Erythroblast (primary cell): ENCODE results near the gene CUX1.

ENCODE experiments used
- GATA1 ChIP-seq: IDR thresholded peaks from 2 replicates; pipeline ENCODE4 v1.6.1; 2011; ENCODE audit warnings: low read depth, mild to moderate bottlenecking, control low read depth, low read length, moderate library complexity
- POLR2A ChIP-seq: IDR thresholded peaks from 2 replicates; pipeline ENCODE4 v1.6.1; 2011; ENCODE audit warnings: mild to moderate bottlenecking, low read length

DNA sequence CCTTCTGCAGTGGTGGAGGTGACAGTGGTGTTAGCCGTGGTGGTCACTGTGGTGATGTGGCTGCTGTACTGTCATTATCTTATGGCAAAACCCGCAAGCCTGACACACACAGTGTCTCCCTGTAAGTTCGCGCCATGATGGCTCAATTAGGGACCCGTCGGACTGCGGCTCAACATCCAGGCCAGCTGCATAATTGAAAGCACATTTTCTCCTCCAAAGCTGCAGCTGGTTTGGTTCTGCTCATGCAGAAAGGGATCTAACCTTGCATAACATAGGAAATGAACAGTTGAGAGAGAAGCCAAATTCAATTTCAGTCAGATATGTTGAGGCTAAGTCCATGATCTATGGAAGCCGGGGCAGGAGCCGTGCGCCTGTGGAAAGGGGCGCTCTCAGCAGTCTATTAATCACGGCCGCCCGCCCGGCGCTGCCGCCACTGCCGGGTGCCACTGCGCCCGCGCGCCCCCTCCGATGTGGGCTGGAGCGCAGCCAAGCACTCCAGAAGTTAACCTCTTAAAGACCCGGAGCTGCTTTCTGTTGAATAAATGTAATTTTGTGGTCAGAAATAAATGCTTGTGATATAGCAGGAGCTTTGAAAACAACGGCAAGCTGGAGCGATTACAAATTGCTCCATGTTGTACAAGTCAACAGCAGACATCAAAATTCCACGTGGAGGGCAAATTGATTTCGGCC, 227.7 kb downstream of the CUX1 start:
- TF ChIP-seq POLR2A (no peak), GATA1 (no peak)
